ENCODE data around the gene HPCAL4.
A peak's percentile ranks its signal among the peaks of the same experiment; 100 is the strongest.

Gene HPCAL4

DNA sequence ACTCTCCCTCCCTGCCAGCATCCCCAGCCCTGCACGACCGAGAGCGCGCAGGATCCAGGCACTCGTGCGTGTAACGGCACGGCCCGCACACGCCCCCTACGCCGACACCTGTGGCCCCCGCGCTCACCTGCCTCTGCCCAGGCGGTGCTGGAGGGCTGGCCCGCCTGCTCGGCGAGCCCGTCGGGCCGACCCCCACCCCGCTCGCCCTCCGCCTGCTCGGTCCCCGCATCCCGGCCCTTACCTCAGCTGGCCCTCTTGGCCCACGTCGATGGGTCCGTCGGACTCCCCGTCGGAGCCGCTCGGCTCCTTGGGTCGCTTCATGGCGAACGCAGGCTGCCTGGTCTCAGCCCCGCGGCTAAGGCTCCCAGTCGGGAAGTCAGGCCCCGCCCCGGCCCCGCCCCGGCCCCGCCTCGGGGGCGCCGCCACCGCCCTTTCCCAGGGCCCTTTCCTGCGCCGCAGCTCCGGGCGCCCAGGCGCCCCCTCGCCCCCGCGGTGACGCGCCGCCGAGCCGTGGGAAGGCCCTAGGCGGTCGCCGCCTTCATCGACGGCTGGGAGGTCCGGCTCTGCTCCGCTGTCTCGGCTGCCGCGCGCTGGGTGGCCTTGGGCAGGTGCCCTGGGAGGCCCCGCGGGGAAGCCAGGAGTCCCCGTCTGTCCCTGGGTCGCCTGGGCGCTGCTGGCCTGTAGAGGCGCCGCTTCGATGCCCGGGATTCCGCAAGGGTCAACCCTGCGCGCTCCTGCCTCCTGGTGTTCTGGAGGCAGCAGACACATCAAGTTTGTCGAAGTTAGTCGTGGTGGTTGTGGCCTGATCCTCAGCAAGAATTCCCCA is 51.7 kb downstream of the HPCAL4 start, which contains the start of gene HEYL:
TSS of gene HEYL (minus strand) at position 339 of the 826 bp plus-strand sequence. CDS start at position 321, 18 bp downstream.
- no peak within 1 kb of the TSS; the same call in 1 of the 2 replicates for H3K4me3 ChIP-seq (ENCODE audit: low read length)
- TF ChIP-seq, protein P1, sequence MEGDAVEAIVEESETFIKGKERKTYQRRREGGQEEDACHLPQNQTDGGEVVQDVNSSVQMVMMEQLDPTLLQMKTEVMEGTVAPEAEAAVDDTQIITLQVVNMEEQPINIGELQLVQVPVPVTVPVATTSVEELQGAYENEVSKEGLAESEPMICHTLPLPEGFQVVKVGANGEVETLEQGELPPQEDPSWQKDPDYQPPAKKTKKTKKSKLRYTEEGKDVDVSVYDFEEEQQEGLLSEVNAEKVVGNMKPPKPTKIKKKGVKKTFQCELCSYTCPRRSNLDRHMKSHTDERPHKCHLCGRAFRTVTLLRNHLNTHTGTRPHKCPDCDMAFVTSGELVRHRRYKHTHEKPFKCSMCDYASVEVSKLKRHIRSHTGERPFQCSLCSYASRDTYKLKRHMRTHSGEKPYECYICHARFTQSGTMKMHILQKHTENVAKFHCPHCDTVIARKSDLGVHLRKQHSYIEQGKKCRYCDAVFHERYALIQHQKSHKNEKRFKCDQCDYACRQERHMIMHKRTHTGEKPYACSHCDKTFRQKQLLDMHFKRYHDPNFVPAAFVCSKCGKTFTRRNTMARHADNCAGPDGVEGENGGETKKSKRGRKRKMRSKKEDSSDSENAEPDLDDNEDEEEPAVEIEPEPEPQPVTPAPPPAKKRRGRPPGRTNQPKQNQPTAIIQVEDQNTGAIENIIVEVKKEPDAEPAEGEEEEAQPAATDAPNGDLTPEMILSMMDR (conservative IDR thresholded peaks at IDR 0.05; ENCODE audit: low read length), result peak; percentile 16
- no peak for DNase-seq (ENCODE audit: low read depth)

DNA sequence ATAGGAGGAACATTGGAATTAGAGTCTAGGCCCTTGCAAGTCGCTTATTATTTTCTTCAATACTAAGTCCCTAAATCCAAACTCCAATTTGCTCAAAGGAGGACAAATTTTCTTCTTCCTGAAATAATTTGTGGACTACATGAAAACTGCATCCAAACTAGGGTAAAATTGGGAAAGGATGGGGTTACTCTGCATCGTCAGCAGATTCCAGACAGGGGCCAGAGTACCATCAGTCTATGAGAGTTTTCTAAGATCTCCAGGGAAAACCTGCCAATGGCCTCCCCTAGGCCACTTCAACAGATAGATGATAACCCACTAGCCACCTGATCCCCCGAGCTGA is 52.3 kb downstream of the HPCAL4 start:
- TF ChIP-seq, protein P1 (conservative IDR thresholded peaks at IDR 0.05; ENCODE audit: low read length), result no peak
- H3K4me3 ChIP-seq (ENCODE audit: low read length), result no peak overlapping the region
- DNase-seq (ENCODE audit: low read depth), result no peak

DNA sequence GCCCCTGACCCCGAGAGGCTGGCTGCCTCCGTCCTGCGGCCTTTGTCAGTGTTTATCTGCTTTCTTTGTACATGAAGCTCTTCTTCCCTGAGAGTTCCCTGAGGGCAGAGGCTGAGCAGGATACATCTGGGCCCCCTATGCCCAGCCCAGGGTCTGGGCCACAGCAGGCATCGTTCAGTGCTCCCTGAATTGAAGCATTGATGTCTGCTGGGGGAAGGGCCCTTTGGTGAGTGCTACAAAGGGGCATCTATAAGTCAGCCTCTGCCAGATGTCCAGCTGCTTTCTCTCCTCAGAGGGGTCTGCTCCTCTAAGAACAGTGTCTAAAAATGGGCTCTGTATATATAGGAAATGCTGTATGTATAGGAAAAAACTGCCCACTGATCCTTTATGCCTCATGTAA is 53.9 kb downstream of the HPCAL4 start:
- no peak for DNase-seq (ENCODE audit: low read depth)
- no peak overlapping the region for H3K4me3 ChIP-seq (ENCODE audit: low read length)
- TF ChIP-seq, protein P1 (conservative IDR thresholded peaks at IDR 0.05; ENCODE audit: low read length), result no peak

DNA sequence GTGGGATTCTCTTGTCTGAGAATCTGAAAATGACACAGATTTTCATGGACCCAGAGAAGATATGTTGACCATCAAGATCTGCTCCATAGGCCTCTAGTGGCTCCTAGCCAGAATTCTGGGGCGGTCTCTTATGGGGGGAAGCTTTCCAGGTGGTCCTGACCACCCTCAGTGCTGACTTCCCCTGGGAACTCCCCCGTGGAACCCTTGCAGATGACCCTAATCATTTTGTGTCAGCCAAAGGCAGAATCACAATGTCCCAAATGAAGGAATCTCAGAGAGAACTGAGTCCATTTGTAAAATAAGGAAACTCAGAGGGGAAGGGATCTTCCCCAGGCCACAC is 55.4 kb downstream of the HPCAL4 start:
- H3K4me3 ChIP-seq (ENCODE audit: low read length), result no peak overlapping the region
- TF ChIP-seq, protein P1 (conservative IDR thresholded peaks at IDR 0.05; ENCODE audit: low read length), result no peak
- DNase-seq (ENCODE audit: low read depth), result no peak

DNA sequence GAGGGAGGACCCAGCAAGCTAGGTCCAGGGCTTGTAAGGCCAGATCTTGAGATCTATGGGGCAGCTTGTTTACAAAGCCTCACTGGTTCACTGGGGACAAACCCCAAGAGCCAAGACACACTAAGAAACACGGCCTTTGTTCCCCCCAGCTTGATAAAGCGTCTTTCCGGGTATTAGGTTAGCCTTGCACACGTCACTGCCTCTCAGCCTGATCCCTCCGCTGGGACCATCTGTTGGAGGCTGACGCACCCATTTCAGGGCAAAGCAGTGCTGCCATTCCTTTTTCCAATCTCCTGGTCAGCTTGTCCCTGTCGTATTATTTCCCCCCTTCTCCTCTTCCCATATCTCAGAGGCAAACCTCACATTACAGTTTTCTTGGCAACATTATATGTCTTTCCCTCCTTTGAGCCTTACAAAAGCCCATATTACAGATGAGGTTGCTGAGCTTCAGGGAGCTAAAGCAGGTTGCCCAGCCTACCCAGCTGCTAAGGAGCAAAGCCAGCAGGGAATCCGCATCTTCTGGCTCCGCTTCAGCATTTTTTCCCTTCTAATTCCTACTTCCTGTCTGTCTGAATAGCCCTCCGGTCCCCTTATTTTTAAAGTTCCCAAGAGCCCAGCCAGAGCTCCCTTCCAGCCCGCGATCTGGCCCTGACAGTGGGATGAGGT is 55.9 kb downstream of the HPCAL4 start:
- TF ChIP-seq, protein P1 (conservative IDR thresholded peaks at IDR 0.05; ENCODE audit: low read length), result no peak
- H3K4me3 ChIP-seq (ENCODE audit: low read length), result no peak overlapping the region

DNA sequence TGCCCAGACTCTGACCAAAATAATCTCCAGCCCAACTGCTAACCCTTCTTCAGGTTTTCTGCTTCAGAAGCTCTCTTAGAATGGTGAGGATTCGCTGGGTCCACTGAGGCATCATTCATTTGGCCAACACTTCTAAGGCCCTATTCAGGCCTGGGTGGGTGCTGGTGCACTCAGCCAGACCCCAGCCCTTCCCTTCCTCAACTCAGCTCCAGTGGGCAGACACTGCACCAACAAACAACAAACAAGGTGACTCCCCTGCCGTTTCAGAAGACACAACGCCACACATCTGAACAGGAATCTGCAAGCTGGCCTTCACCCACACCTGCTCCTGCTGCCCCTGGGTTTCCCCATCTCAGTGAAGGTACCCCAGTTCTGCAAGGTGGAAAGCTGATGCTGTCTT is 57.8 kb downstream of the HPCAL4 start:
- TF ChIP-seq, protein P1 (conservative IDR thresholded peaks at IDR 0.05; ENCODE audit: low read length), result no peak
- H3K4me3 ChIP-seq (ENCODE audit: low read length), result no peak overlapping the region
- DNase-seq (ENCODE audit: low read depth), result no peak

More for the DNA sequence above, 55.9 kb downstream of the HPCAL4 start:
- DNase-seq (ENCODE audit: low read depth), result no peak

All from AG10803 (cell line).